NCI-H345 treated with DMSO at 0.1 percent for 48 hours (cell line): ENCODE results near the gene NELFB.
A peak's percentile ranks its signal among the peaks of the same experiment; 100 is the strongest.

Experiments used
- DNase-seq: peaks from one replicate; lab custom pipeline; 2025; ENCODE audit not compliant: unreplicated experiment; lab: John Stamatoyannopoulos, UW

The NELFB gene

GRCh38 chr9:137254624-137255447 is at the start of gene NELFB:
Gene NELFB (plus strand): TSS chr9:137255327.
- peak; percentile 64 for DNase-seq

GRCh38 chr9:137206602-137207001 is 48.5 kb upstream of the NELFB start:
- no peak for DNase-seq

GRCh38 chr9:137211532-137211931 is 43.6 kb upstream of the NELFB start:
- DNase-seq = no peak

- no peak for DNase-seq
Observed at GRCh38 chr9:137212520-137212919, 42.6 kb upstream of the NELFB start.

GRCh38 chr9:137213160-137214060 is 41.7 kb upstream of the NELFB start:
- DNase-seq = no peak

GRCh38 chr9:137214620-137215019 is 40.5 kb upstream of the NELFB start:
- DNase-seq = no peak

GRCh38 chr9:137215196-137215986 is 39.7 kb upstream of the NELFB start:
- DNase-seq = no peak

- no peak for DNase-seq
Observed at GRCh38 chr9:137216188-137216965, 38.8 kb upstream of the NELFB start.

- DNase-seq = no peak
Observed at GRCh38 chr9:137217276-137218211, 37.6 kb upstream of the NELFB start.

- DNase-seq = no peak
Observed at GRCh38 chr9:137218212-137218753, 36.8 kb upstream of the NELFB start.

- no peak for DNase-seq
Observed at GRCh38 chr9:137218754-137219271, 36.3 kb upstream of the NELFB start.

- no peak for DNase-seq
Observed at GRCh38 chr9:137219757-137220316, 35.3 kb upstream of the NELFB start.

- DNase-seq = no peak
Observed at GRCh38 chr9:137220317-137221094, 34.6 kb upstream of the NELFB start.

- DNase-seq = no peak
Observed at GRCh38 chr9:137221095-137221505, 34.0 kb upstream of the NELFB start.

- no peak for DNase-seq
Observed at GRCh38 chr9:137221506-137222111, 33.5 kb upstream of the NELFB start.

- DNase-seq = no peak
Observed at GRCh38 chr9:137222190-137223077, 32.7 kb upstream of the NELFB start, which contains the start of gene RNF208. Gene RNF208 (minus strand): TSS chr9:137222240. CDS start chr9:137221212, 1,028 bp downstream.
